Activated naive CD8-positive, alpha-beta T cell (primary cell): Measurements from ENCODE around the gene SAMD4B.
A peak's percentile ranks its signal among the peaks of the same experiment; 100 is the strongest.

Source experiments
- H3K27ac Mint-ChIP-seq: one replicate; pipeline ENCODE4 v1.8.0; 2021; ENCODE audit warnings: mixed read lengths
- H3K27me3 Mint-ChIP-seq: one replicate; pipeline ENCODE4 v1.8.0; 2021; ENCODE audit warnings: mixed read lengths
- H3K36me3 Mint-ChIP-seq: one replicate; pipeline ENCODE4 v1.8.0; 2021; ENCODE audit warnings: mixed read lengths
- H3K4me1 Mint-ChIP-seq: one replicate; pipeline ENCODE4 v1.8.0; 2021; ENCODE audit warnings: low read depth, mixed read lengths
- H3K4me3 Mint-ChIP-seq: one replicate; pipeline ENCODE4 v1.8.0; 2021; ENCODE audit warnings: mild to moderate bottlenecking, mixed read lengths
- H3K9me3 Mint-ChIP-seq: one replicate; pipeline ENCODE4 v1.8.0; 2021; ENCODE audit warnings: low read depth, mixed read lengths

Gene SAMD4B

GRCh38 chr19:39400061-39400460 is 57.8 kb downstream of the SAMD4B start:
- Mint-ChIP-seq H3K9me3 (no peaks in the 10 kb centered on the region), H3K27ac (peak overlapping the region; percentile 67), H3K4me3 (peak overlapping the region; percentile 24), H3K36me3 (no peaks in the 10 kb centered on the region), H3K27me3 (no peaks in the 10 kb centered on the region), H3K4me1 (peaks cover 63% of the 10 kb centered on the region)

GRCh38 chr19:39401070-39401548 is 58.9 kb downstream of the SAMD4B start:
- no peaks in the 10 kb centered on the region for H3K36me3 Mint-ChIP-seq
- H3K4me1 Mint-ChIP-seq: peaks cover 69% of the 10 kb centered on the region
- no peaks in the 10 kb centered on the region for H3K27me3 Mint-ChIP-seq
- H3K9me3 Mint-ChIP-seq: no peaks in the 10 kb centered on the region
- peak overlapping the region; percentile 97 for H3K27ac Mint-ChIP-seq
- peak overlapping the region; percentile 78 for H3K4me3 Mint-ChIP-seq

GRCh38 chr19:39401549-39402345 is 59.5 kb downstream of the SAMD4B start:
- Mint-ChIP-seq H3K36me3 (no peaks in the 10 kb centered on the region), H3K27ac (peak overlapping the region; percentile 97), H3K4me1 (peaks cover 71% of the 10 kb centered on the region), H3K27me3 (no peaks in the 10 kb centered on the region), H3K9me3 (no peaks in the 10 kb centered on the region), H3K4me3 (peak overlapping the region; percentile 78)

GRCh38 chr19:39402346-39403300 is 60.4 kb downstream of the SAMD4B start:
- peak overlapping the region; percentile 78 for H3K4me3 Mint-ChIP-seq
- H3K27me3 Mint-ChIP-seq: no peaks in the 10 kb centered on the region
- H3K9me3 Mint-ChIP-seq: no peaks in the 10 kb centered on the region
- peaks cover 65% of the 10 kb centered on the region for H3K4me1 Mint-ChIP-seq
- H3K36me3 Mint-ChIP-seq: no peaks in the 10 kb centered on the region
- peak overlapping the region; percentile 97 for H3K27ac Mint-ChIP-seq

GRCh38 chr19:39403331-39404312 is 61.4 kb downstream of the SAMD4B start:
- Mint-ChIP-seq H3K27ac (peak overlapping the region; percentile 97), H3K4me3 (peak overlapping the region; percentile 80), H3K4me1 (peaks cover 61% of the 10 kb centered on the region), H3K36me3 (peaks cover 1% of the 10 kb centered on the region), H3K9me3 (no peaks in the 10 kb centered on the region), H3K27me3 (no peaks in the 10 kb centered on the region)

- Mint-ChIP-seq H3K9me3 (no peaks in the 10 kb centered on the region), H3K4me3 (peak overlapping the region; percentile 90), H3K27ac (peak overlapping the region; percentile 90), H3K4me1 (peaks cover 52% of the 10 kb centered on the region), H3K36me3 (peaks cover 5% of the 10 kb centered on the region), H3K27me3 (no peaks in the 10 kb centered on the region)
Measured at GRCh38 chr19:39405261-39405957, 63.2 kb downstream of the SAMD4B start.

GRCh38 chr19:39405958-39406655 is 63.9 kb downstream of the SAMD4B start:
- H3K27ac Mint-ChIP-seq: peak overlapping the region; percentile 90
- peaks cover 5% of the 10 kb centered on the region for H3K36me3 Mint-ChIP-seq
- peaks cover 53% of the 10 kb centered on the region for H3K4me1 Mint-ChIP-seq
- H3K4me3 Mint-ChIP-seq: peak overlapping the region; percentile 90
- H3K27me3 Mint-ChIP-seq: no peaks in the 10 kb centered on the region
- H3K9me3 Mint-ChIP-seq: no peaks in the 10 kb centered on the region

GRCh38 chr19:39406656-39407409 is 64.6 kb downstream of the SAMD4B start, which contains the start of gene ZFP36:
Gene ZFP36, plus strand, starts transcription at chr19:39406847. Its CDS starts 58 bp downstream, at chr19:39406905.
- peaks cover 5% of the 10 kb centered on the region for H3K36me3 Mint-ChIP-seq
- peaks cover 53% of the 10 kb centered on the region for H3K4me1 Mint-ChIP-seq
- H3K9me3 Mint-ChIP-seq: no peaks in the 10 kb centered on the region
- H3K27ac Mint-ChIP-seq: peak within 1 kb of the TSS; percentile 92
- H3K27me3 Mint-ChIP-seq: no peaks in the 10 kb centered on the region
- H3K4me3 Mint-ChIP-seq: peak within 1 kb of the TSS; percentile 95

GRCh38 chr19:39407410-39407659 is 65.1 kb downstream of the SAMD4B start:
- H3K4me1 Mint-ChIP-seq: peaks cover 52% of the 10 kb centered on the region
- no peaks in the 10 kb centered on the region for H3K27me3 Mint-ChIP-seq
- H3K36me3 Mint-ChIP-seq: peaks cover 5% of the 10 kb centered on the region
- H3K4me3 Mint-ChIP-seq: peak overlapping the region; percentile 95
- H3K9me3 Mint-ChIP-seq: no peaks in the 10 kb centered on the region
- peak overlapping the region; percentile 92 for H3K27ac Mint-ChIP-seq

- Mint-ChIP-seq H3K36me3 (peaks cover 5% of the 10 kb centered on the region), H3K4me1 (peaks cover 49% of the 10 kb centered on the region)
Measured at GRCh38 chr19:39407660-39408391, 65.6 kb downstream of the SAMD4B start.

GRCh38 chr19:39408392-39409207 is 66.4 kb downstream of the SAMD4B start:
- peaks cover 5% of the 10 kb centered on the region for H3K36me3 Mint-ChIP-seq
- peaks cover 50% of the 10 kb centered on the region for H3K4me1 Mint-ChIP-seq
- peak overlapping the region; percentile 95 for H3K4me3 Mint-ChIP-seq
- peak overlapping the region; percentile 92 for H3K27ac Mint-ChIP-seq
- no peaks in the 10 kb centered on the region for H3K27me3 Mint-ChIP-seq
- H3K9me3 Mint-ChIP-seq: no peaks in the 10 kb centered on the region

More at GRCh38 chr19:39407660-39408391, 65.6 kb downstream of the SAMD4B start:
- H3K9me3 Mint-ChIP-seq: no peaks in the 10 kb centered on the region
- peak overlapping the region; percentile 92 for H3K27ac Mint-ChIP-seq
- H3K4me3 Mint-ChIP-seq: peak overlapping the region; percentile 95
- H3K27me3 Mint-ChIP-seq: no peaks in the 10 kb centered on the region
